ENCODE measurements around the gene RUFY3. TPM values are rescaled to one million over a fixed set of nuclear protein-coding genes. Genes with fewer than 3 reads are reported as not detected.

Gene RUFY3
- total RNA-seq, 1 donor from 2014 or later: 39.3 TPM

DNA sequence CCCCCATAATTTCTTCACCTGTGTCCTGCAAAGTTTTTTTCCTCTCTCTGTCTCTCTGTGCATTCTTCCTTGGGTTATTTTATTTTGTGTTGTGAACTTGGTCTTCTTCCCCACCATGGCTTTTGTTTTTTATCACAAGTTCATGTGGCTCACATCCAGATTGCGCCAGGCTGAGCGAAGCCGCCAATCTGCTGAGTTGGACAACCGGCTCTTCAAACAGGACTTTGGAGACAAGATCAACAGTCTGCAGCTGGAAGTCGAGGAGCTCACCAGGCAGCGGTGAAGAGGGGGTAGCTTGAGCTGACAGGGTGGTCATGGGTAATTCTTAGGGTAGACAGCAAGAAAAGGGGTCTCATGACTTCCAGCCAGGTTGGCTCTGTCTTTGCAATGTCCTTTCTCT lies 71.9 kb downstream of the RUFY3 start:
- Mint-ChIP-seq H3K9me3 (ENCODE audit: low read depth) (no peaks in the 10 kb centered on the region), H3K4me3 (ENCODE audit: unreplicated experiment) (no peak overlapping the region), H3K4me1 (ENCODE audit: low read depth) (peaks cover 12% of the 10 kb centered on the region), H3K27me3 (ENCODE audit: low read depth) (no peaks in the 10 kb centered on the region), H3K36me3 (ENCODE audit: low read depth) (peaks cover 28% of the 10 kb centered on the region), H3K27ac (ENCODE audit: unreplicated experiment) (peak overlapping the region; percentile 12)
- DNase-seq (ENCODE audit: low spot score): no peak
- TF ChIP-seq, protein P1, sequence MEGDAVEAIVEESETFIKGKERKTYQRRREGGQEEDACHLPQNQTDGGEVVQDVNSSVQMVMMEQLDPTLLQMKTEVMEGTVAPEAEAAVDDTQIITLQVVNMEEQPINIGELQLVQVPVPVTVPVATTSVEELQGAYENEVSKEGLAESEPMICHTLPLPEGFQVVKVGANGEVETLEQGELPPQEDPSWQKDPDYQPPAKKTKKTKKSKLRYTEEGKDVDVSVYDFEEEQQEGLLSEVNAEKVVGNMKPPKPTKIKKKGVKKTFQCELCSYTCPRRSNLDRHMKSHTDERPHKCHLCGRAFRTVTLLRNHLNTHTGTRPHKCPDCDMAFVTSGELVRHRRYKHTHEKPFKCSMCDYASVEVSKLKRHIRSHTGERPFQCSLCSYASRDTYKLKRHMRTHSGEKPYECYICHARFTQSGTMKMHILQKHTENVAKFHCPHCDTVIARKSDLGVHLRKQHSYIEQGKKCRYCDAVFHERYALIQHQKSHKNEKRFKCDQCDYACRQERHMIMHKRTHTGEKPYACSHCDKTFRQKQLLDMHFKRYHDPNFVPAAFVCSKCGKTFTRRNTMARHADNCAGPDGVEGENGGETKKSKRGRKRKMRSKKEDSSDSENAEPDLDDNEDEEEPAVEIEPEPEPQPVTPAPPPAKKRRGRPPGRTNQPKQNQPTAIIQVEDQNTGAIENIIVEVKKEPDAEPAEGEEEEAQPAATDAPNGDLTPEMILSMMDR (IDR thresholded peaks at IDR 0.05): no peak

DNA sequence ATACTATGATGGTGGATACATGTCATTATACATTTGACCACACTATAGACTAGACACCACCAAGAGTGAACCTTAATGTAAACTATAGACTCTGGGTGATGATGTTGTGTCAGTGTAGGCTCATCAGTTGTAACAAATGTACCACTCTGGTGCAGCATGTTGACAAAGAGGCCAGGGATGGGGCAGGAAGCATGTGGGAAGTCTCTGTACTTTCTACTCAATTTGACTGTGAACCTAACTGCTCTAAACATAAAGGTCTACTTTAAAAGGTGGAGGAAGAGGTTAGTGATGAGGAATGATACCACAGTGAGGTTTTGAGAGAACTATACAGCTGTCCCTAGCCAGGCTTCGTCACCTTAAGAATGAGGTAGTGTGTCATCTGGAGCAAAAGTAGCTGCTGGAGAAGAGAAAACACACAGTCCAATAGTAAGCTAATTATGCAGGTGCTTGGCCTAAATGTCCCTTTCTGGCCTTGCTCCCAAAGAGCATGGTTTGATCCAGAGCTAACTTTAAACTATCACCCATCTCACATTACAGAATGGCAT lies 79.6 kb downstream of the RUFY3 start:
- DNase-seq (ENCODE audit: low spot score): no peak
- Mint-ChIP-seq H3K9me3 (ENCODE audit: low read depth) (no peaks in the 10 kb centered on the region), H3K4me3 (ENCODE audit: unreplicated experiment) (no peak overlapping the region), H3K27me3 (ENCODE audit: low read depth) (no peaks in the 10 kb centered on the region), H3K27ac (ENCODE audit: unreplicated experiment) (no peak overlapping the region), H3K4me1 (ENCODE audit: low read depth) (no peaks in the 10 kb centered on the region), H3K36me3 (ENCODE audit: low read depth) (peaks cover 18% of the 10 kb centered on the region)
- TF ChIP-seq, protein P1 (IDR thresholded peaks at IDR 0.05): no peak

DNA sequence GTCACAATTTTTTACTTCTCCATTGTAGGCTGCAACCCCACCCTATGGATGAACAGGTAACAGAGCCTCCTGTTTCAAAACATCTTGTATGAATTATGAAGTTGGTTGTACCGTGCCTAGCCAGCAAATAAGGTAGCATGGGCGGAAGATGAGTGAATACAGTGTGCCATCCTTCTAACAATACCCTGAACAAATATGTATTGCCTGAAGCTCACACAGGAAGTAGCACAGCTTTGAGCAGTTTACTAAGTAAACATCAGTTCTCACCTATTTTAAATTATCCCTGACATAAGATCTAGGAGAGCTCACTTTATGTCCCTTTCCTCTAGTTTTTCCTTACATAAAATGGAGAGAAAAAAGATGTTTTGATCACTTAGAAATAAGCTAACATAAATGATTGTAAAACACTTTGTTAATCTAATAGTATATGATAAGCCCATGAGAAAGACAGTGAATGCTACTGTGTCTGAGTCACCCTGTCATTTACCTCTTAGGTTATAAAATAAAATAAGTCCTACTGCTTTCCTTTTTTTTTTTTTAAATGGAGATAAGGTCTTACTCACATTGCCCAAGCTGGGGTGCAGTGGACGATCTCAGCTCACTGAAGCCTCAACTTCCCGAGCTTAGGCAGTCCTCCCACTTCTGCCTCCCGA lies 81.3 kb downstream of the RUFY3 start:
- no peak for DNase-seq (ENCODE audit: low spot score)
- H3K27ac Mint-ChIP-seq (ENCODE audit: unreplicated experiment): no peak overlapping the region
- H3K36me3 Mint-ChIP-seq (ENCODE audit: low read depth): peaks cover 12% of the 10 kb centered on the region
- H3K9me3 Mint-ChIP-seq (ENCODE audit: low read depth): no peaks in the 10 kb centered on the region
- H3K4me3 Mint-ChIP-seq (ENCODE audit: unreplicated experiment): no peak overlapping the region
- H3K4me1 Mint-ChIP-seq (ENCODE audit: low read depth): no peaks in the 10 kb centered on the region
- TF ChIP-seq, protein P1 (IDR thresholded peaks at IDR 0.05): no peak
- no peaks in the 10 kb centered on the region for H3K27me3 Mint-ChIP-seq (ENCODE audit: low read depth)

DNA sequence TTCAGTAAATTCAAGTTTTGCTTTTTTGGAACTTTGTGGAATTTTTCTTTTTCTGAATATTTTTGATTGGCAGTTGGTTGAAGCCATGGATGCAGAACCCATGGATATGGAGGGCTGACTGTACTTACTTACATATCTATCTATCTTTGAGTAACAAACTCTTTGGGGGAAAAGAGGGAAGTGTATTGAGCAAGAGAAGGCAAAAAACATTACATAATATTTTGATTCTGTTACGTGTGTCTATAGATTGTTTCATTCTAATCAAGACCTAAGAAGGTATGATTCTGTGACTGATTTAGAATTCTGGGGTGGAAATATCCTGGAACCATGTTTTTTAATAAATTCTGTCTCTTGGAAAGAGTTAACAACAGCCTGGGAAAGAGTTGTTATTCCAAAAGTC lies 86.4 kb downstream of the RUFY3 start:
- H3K4me3 Mint-ChIP-seq (ENCODE audit: unreplicated experiment): no peak overlapping the region
- H3K4me1 Mint-ChIP-seq (ENCODE audit: low read depth): no peaks in the 10 kb centered on the region
- no peak overlapping the region for H3K27ac Mint-ChIP-seq (ENCODE audit: unreplicated experiment)
- H3K9me3 Mint-ChIP-seq (ENCODE audit: low read depth): no peaks in the 10 kb centered on the region
- no peak for DNase-seq (ENCODE audit: low spot score)
- TF ChIP-seq, protein P1 (IDR thresholded peaks at IDR 0.05): no peak
- no peaks in the 10 kb centered on the region for H3K27me3 Mint-ChIP-seq (ENCODE audit: low read depth)
- H3K36me3 Mint-ChIP-seq (ENCODE audit: low read depth): peaks cover 6% of the 10 kb centered on the region

DNA sequence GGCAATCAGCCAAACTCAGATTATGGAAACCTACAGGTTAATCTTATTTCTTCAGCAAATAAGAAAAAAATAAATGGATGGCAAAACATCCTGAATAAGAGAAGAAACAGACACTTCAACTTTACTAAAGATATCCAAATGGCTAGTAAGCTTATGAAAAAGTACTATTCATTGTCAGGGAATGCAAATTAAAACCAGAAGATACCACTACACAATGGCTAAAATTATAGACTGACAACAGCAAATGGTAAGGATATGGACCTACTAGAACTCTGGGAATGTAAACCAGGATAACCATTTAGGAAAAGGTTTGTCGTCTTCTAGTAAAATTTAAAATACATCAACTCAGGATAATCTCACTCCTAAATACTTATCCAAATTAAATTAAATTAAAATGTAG lies 93.6 kb downstream of the RUFY3 start:
- H3K9me3 Mint-ChIP-seq (ENCODE audit: low read depth): no peaks in the 10 kb centered on the region
- TF ChIP-seq, protein P1 (IDR thresholded peaks at IDR 0.05): no peak

More for the DNA sequence above, 93.6 kb downstream of the RUFY3 start:
- no peak for DNase-seq (ENCODE audit: low spot score)
- Mint-ChIP-seq H3K4me1 (ENCODE audit: low read depth) (no peaks in the 10 kb centered on the region), H3K27me3 (ENCODE audit: low read depth) (no peaks in the 10 kb centered on the region), H3K4me3 (ENCODE audit: unreplicated experiment) (no peak overlapping the region), H3K27ac (ENCODE audit: unreplicated experiment) (no peak overlapping the region), H3K36me3 (ENCODE audit: low read depth) (peaks cover 9% of the 10 kb centered on the region)

Measured in chondrocyte (in vitro differentiated cells).